A549 (cell line): Measurements from ENCODE around the gene APOBR.

Experiments
- CTCF ChIP-seq: fragments of >200 bp; sonication (Bioruptor Twin); formaldehyde crosslinking; IDR thresholded peaks from 3 replicates; pipeline ENCODE4 v1.5.1; 2016
- ESRRA ChIP-seq: fragments of 150-350 bp; IDR thresholded peaks from 2 replicates; pipeline ENCODE4 v1.6.1; 2014; ENCODE audit warnings: mild to moderate bottlenecking, low read length, borderline replicate concordance
- RCOR1 ChIP-seq: fragments of 150-350 bp; IDR thresholded peaks from 2 replicates; pipeline ENCODE4 v1.6.1; 2014; ENCODE audit warnings: antibody characterized with exemption, low read length, low read depth

DNA sequence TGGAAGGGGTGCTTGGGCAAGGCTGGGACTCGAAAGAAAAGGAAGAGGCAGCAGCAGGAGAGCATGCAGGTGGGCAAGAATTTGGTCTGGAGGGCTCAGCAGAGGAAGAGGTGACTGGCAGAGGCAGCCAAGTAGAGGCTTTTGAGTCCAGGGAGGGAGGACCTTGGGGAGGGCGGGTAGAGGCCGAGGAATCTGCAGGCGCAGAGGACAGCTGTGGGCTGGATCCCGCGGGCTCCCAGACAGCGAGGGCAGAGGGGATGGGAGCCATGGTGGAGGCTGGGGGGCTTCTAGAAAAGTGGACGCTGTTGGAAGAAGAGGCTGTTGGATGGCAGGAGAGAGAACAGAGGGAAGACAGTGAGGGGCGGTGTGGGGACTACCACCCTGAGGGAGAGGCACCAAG is 2.9 kb downstream of the APOBR start:
- TF ChIP-seq CTCF (no peak), ESRRA (no peak), RCOR1 (no peak)
